SH-SY5Y (cell line): ENCODE measurements around the gene SPINT2.

Source experiments
- GATA2 ChIP-seq: IDR thresholded peaks from 2 replicates; pipeline ENCODE4 v1.6.1; 2011; ENCODE audit warnings: mild to moderate bottlenecking, low read depth, low read length
- GATA3 ChIP-seq: IDR thresholded peaks from 2 replicates; pipeline ENCODE4 v1.6.1; 2011; ENCODE audit warnings: low read depth, mild to moderate bottlenecking, low read length, moderate library complexity

- TF ChIP-seq GATA2 (no peak), GATA3 (no peak)
Measured at GRCh38 chr19:38310279-38310670, 45.9 kb downstream of the SPINT2 start.
